Neural progenitor cell (in vitro differentiated cells): Measurements from ENCODE around the gene CACFD1. TPM values are rescaled to one million over a fixed set of nuclear protein-coding genes. Genes with fewer than 3 reads are reported as not detected.

Experiments used
- DNase-seq: peaks from one replicate; pipeline ENCODE4 v3.0.0-alpha.2; 2016; ENCODE audit warnings: low spot score
- H2AFZ ChIP-seq: fragments of 200-600 bp; sonication (generic); replicated peaks from 2 replicates; pipeline ENCODE4 v1.6.1; 2016; ENCODE audit warnings: antibody characterized with exemption
- H3F3A ChIP-seq: fragments of 200-600 bp; sonication (generic); 2 replicates; pipeline ENCODE4 v1.6.1; 2016; ENCODE audit warnings: antibody characterized with exemption, low read depth
- H3K27ac ChIP-seq: fragments of 200-600 bp; sonication (generic); 2 replicates; pipeline ENCODE4 v1.5.1; 2016; ENCODE audit warnings: mild to moderate bottlenecking
- H3K27me3 ChIP-seq: fragments of 200-600 bp; sonication (generic); 2 replicates; pipeline ENCODE4 v1.6.1; 2016; ENCODE audit warnings: mild to moderate bottlenecking, moderate library complexity
- H3K36me3 ChIP-seq: fragments of 200-600 bp; sonication (generic); 2 replicates; pipeline ENCODE4 v1.5.1; 2016
- H3K4me1 ChIP-seq: fragments of 200-600 bp; sonication (generic); 2 replicates; pipeline ENCODE4 v1.6.1; 2016; ENCODE audit warnings: mixed run types
- H3K4me2 ChIP-seq: fragments of 200-600 bp; sonication (generic); 2 replicates; pipeline ENCODE4 v1.6.1; 2016
- H3K4me3 ChIP-seq: fragments of 200-600 bp; sonication (generic); 2 replicates; pipeline ENCODE4 v1.5.1; 2016
- H3K79me2 ChIP-seq: fragments of 200-600 bp; sonication (generic); 2 replicates; pipeline ENCODE4 v1.6.1; 2016; ENCODE audit warnings: low read depth
- H3K9ac ChIP-seq: fragments of 200-600 bp; sonication (generic); 2 replicates; pipeline ENCODE4 v1.6.1; 2016
- H3K9me3 ChIP-seq: fragments of 200-600 bp; sonication (generic); 2 replicates; pipeline ENCODE4 v1.5.1; 2016; ENCODE audit warnings: low read depth
- H4K20me1 ChIP-seq: fragments of 200-600 bp; sonication (generic); 2 replicates; pipeline ENCODE4 v1.6.1; 2016; ENCODE audit warnings: low read depth
- H3K27ac Mint-ChIP-seq: 3 replicates; pipeline ENCODE4 v1.8.0; 2021; ENCODE audit warnings: mixed read lengths
- H3K27me3 Mint-ChIP-seq: 2 replicates; pipeline ENCODE4 v1.8.0; 2022; ENCODE audit warnings: low read depth, mild to moderate bottlenecking, inconsistent platforms, moderate library complexity, mixed read lengths; ENCODE audit not compliant: insufficient read depth
- H3K36me3 Mint-ChIP-seq: 3 replicates; pipeline ENCODE4 v1.8.0; 2021; ENCODE audit warnings: mixed read lengths
- H3K4me1 Mint-ChIP-seq: 3 replicates; pipeline ENCODE4 v1.8.0; 2021; ENCODE audit warnings: mixed read lengths
- H3K4me3 Mint-ChIP-seq: 3 replicates; pipeline ENCODE4 v1.8.0; 2021; ENCODE audit warnings: mild to moderate bottlenecking, moderate library complexity, mixed read lengths
- H3K9me3 Mint-ChIP-seq: 3 replicates; pipeline ENCODE4 v1.8.0; 2020; ENCODE audit warnings: mixed read lengths
- CTCF ChIP-seq: fragments of 200-600 bp; sonication (generic); IDR thresholded peaks from 2 replicates; pipeline ENCODE4 v1.5.1; 2017; ENCODE audit warnings: antibody characterized with exemption, mild to moderate bottlenecking
- EZH2 ChIP-seq: fragments of 200-600 bp; sonication (generic); IDR thresholded peaks from 2 replicates; pipeline ENCODE4 v1.6.1; 2017; ENCODE audit warnings: antibody characterized with exemption, mild to moderate bottlenecking, moderate library complexity
- EZH2phosphoT487 ChIP-seq: fragments of 200-600 bp; sonication (generic); IDR thresholded peaks from 2 replicates; pipeline ENCODE4 v1.6.1; 2017; ENCODE audit warnings: antibody characterized with exemption
- total RNA-seq: library from RNA; depleted of rRNA; stranded (reverse); fragments of >200 nt; gene quantifications from 2 replicates; pipeline ENCODE4 v1.2.3, GENCODE V29; 2015; ENCODE audit warnings: low replicate concordance

The CACFD1 gene
- total RNA-seq, 1 donor from 2014 or later, result 15.7 TPM

DNA sequence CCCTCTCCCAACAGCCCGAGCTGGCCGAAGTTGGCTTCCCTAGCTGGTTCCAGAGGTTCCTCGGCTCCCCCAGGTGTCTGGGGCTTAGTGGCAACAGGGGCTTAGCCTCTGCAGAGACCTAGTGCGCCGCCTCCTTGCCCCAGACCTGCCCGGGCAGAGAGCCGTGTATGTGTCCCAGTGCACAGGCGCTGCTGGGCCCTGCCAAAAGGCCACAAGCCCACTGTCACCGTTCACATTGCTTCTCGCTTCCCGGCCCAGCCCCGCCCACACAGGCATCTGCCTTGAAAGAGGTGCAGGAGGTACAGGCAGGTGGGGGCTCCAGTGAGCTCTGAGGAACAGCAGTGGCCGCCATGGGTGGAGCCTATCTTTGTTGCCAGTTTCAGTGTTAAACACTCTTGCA lies 2.5 kb upstream of the CACFD1 start:
- Histone ChIP-seq H2AFZ (no peak overlapping the region), H3F3A (peaks cover 14% of the 10 kb centered on the region), H3K79me2 (peaks cover 13% of the 10 kb centered on the region), H3K4me3 (no peak overlapping the region), H3K4me2 (no peak overlapping the region), H3K9ac (no peak overlapping the region), H4K20me1 (peaks cover 18% of the 10 kb centered on the region), H3K36me3 (no peaks in the 10 kb centered on the region), H3K27ac (no peak overlapping the region), H3K27me3 (peaks cover 5% of the 10 kb centered on the region), H3K4me1 (peaks cover 9% of the 10 kb centered on the region), H3K9me3 (no peaks in the 10 kb centered on the region)
- H3K27me3 Mint-ChIP-seq, result no peaks in the 10 kb centered on the region
- H3K36me3 Mint-ChIP-seq, result no peaks in the 10 kb centered on the region
- no peak overlapping the region for H3K4me3 Mint-ChIP-seq
- TF ChIP-seq EZH2 (no peak), EZH2phosphoT487 (no peak), CTCF (no peak)
- H3K4me1 Mint-ChIP-seq, result peaks cover 17% of the 10 kb centered on the region
- H3K27ac Mint-ChIP-seq, result no peak overlapping the region
- DNase-seq, result no peak
- H3K9me3 Mint-ChIP-seq, result no peaks in the 10 kb centered on the region

GRCh38 chr9:133457748-133458147 lies 2.0 kb upstream of the CACFD1 start:
- TF ChIP-seq CTCF (no peak), EZH2 (no peak), EZH2phosphoT487 (no peak)
- DNase-seq, result no peak

DNA sequence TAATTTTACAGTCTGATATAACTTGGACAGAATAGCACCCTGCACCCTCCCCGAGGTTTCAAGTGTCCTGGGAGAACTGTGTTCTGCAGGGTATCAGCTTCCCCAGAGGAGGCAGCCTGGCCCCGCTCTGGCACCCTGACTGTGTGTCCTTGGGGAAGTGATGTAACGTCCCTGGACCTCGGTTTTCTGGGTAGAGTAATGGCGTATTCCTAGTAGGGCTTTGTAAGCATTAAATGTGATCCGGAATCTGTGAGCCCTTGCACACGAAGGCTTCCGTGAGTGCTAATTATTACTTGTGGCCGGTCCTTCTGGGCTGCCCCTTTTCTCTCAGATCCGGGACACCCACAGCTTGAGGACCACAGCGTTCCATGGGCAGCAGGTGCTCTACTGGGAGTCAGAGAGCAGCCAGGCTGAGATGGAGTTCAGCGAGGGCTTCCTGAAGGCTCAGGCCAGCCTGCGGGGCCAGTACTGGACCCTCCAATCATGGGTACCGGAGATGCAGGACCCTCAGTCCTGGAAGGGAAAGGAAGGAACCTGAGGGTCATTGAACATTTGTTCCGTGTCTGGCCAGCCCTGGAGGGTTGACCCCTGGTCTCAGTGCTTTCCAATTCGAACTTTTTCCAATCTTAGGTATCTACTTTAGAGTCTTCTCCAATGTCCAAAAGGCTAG lies 1.0 kb upstream of the CACFD1 start:
- Histone ChIP-seq H4K20me1 (peaks cover 34% of the 10 kb centered on the region), H3K4me2 (peak overlapping the region; percentile 76), H3K36me3 (no peaks in the 10 kb centered on the region), H3K79me2 (peaks cover 16% of the 10 kb centered on the region), H3K9me3 (no peaks in the 10 kb centered on the region), H3K4me3 (peak overlapping the region; percentile 69), H2AFZ (peak overlapping the region; percentile 11), H3K9ac (no peak overlapping the region), H3K27ac (no peak overlapping the region), H3K4me1 (peaks cover 9% of the 10 kb centered on the region), H3K27me3 (peaks cover 5% of the 10 kb centered on the region), H3F3A (peaks cover 14% of the 10 kb centered on the region)
- peaks cover 28% of the 10 kb centered on the region for H3K4me1 Mint-ChIP-seq
- H3K27ac Mint-ChIP-seq, result no peak overlapping the region
- no peaks in the 10 kb centered on the region for H3K9me3 Mint-ChIP-seq
- peaks cover 1% of the 10 kb centered on the region for H3K27me3 Mint-ChIP-seq
- TF ChIP-seq CTCF, result no peak
- no peak for TF ChIP-seq EZH2
- no peak for TF ChIP-seq EZH2phosphoT487
- H3K4me3 Mint-ChIP-seq, result peak overlapping the region; percentile 87
- DNase-seq, result peak; percentile 36
- H3K36me3 Mint-ChIP-seq, result no peaks in the 10 kb centered on the region

More at GRCh38 chr9:133457748-133458147, 2.0 kb upstream of the CACFD1 start:
- Mint-ChIP-seq H3K27ac (no peak overlapping the region), H3K4me3 (no peak overlapping the region), H3K27me3 (no peaks in the 10 kb centered on the region), H3K36me3 (no peaks in the 10 kb centered on the region), H3K9me3 (no peaks in the 10 kb centered on the region), H3K4me1 (peaks cover 20% of the 10 kb centered on the region)
- no peak overlapping the region for H3K4me2 ChIP-seq
- no peak overlapping the region for H3K9ac ChIP-seq
- H3K4me3 ChIP-seq, result no peak overlapping the region
- peaks cover 14% of the 10 kb centered on the region for H3F3A ChIP-seq
- H3K79me2 ChIP-seq, result peaks cover 16% of the 10 kb centered on the region
- H3K36me3 ChIP-seq, result no peaks in the 10 kb centered on the region
- no peak overlapping the region for H3K27ac ChIP-seq
- H4K20me1 ChIP-seq, result peaks cover 23% of the 10 kb centered on the region
- peaks cover 5% of the 10 kb centered on the region for H3K27me3 ChIP-seq
- no peak overlapping the region for H2AFZ ChIP-seq
- no peaks in the 10 kb centered on the region for H3K9me3 ChIP-seq
- H3K4me1 ChIP-seq, result peaks cover 9% of the 10 kb centered on the region
